Stimulated activated CD4-positive, alpha-beta T cell treated with anti-CD3 and anti-CD28 coated beads, Interleukin-15, amount 100 ng/mL, for 1 hour (primary cell): Measurements from ENCODE around the gene CNTFR.
A peak's percentile ranks its signal among the peaks of the same experiment; 100 is the strongest.

Experiments
- DNase-seq, 2 donors: peaks; one replicate each; pipeline ENCODE4 v3.0.0-alpha.2; 2020; ENCODE audit warnings: low read depth in 1 of 2, low spot score in 1 of 2

Gene CNTFR

DNA sequence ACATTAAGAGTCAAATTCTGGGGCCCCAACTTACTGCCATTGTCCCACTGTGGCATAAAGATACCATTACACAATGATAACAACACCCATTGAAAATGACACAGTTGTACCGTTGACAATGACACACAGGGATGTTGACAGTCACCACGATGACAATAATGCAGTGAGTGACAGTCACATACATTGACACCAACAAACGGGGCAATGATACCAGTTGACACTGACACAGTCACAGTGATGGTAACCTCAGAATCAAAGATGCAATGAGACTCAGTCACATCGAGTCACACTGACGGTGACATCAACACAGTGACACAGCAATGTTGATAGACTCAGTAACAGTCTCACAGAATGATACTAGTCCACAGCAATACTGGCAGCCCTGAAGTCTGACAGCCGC lies 16.9 kb downstream of the CNTFR start:
- DNase-seq = no peak

GRCh38 chr9:34572092-34572491 lies 17.4 kb downstream of the CNTFR start:
- no peak for DNase-seq

DNA sequence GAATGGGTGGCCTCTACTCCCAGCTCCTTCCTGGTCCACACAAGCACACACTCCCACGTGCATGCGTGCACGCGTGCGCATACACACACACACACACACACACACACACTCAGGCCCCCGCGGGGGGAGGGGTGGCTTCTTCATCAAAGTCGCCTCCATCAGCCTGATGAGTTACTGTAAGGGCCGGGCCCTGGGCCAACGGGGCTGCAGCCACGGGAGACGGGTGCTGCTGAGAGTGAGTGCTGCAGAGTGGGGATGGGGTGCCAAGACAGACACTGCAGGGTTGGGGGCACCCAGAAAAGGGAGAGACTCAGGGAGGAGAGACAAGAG lies 18.1 kb downstream of the CNTFR start:
- DNase-seq = no peak

- DNase-seq = no peak
Measured at GRCh38 chr9:34570809-34571480, 18.6 kb downstream of the CNTFR start.

DNA sequence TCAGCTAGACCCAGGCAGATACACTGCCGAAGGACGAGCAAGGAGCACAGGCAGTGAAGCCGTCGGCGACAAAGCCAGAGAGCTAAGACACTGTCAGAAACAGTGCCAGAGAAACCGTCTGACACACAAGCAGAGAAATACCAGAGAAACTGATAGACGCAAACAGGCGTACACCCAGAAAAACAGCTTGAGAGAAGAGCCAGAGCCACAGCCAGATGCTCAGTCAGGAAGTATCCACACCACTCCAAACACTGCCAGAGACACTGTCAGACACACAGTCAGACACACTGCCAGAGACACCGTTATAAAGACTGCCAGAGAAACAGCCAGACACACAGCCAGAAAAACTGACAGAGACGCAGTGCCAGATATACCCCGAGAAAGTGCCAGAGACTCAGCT lies 19.1 kb downstream of the CNTFR start:
- DNase-seq = no peak

- no peak for DNase-seq
Measured at GRCh38 chr9:34568774-34569173, 20.8 kb downstream of the CNTFR start.

DNA sequence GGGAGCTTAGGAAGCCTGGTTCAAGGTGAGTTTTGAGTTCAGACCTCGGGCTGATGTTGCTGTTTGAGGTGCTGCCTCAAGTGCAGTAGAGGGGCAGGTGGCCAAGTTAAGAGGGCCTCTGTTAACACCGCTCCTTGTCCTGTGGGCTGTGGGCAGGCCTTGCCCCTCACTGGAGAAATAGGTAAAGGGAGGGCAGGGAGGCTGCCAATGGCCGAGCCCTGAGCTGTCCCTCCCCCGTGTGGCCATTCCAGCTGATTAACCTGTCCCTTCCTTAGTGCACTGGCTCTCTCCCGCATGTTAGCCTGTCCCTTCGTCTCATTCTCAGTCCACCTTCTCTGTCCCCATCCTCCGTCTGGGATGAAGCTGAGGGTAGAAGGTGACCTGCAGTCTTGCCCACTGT lies 21.4 kb downstream of the CNTFR start:
- no peak for DNase-seq

DNA sequence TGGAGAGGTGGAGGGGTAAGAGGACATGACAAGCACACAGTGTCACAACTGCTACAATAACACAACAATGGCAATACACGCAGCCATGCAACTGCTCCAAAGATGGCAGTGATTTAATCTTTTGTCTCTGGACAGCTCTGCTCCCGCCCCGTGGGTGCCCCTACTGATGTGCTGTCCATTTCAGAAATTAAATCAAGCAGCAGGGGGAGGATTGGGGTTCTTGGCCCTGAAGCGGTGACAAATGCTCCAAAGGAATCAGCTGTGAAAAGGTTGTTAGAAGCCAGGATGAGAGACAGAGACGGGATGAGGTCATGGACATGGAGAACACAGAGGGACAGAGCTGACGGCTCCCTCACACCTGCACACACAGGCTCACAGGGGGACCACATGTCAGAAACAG lies 22.6 kb downstream of the CNTFR start:
- DNase-seq = no peak

GRCh38 chr9:34566322-34566721 lies 23.2 kb downstream of the CNTFR start:
- no peak for DNase-seq

- no peak for DNase-seq
Measured at GRCh38 chr9:34565856-34566255, 23.7 kb downstream of the CNTFR start.

- DNase-seq = no peak
Measured at GRCh38 chr9:34564617-34565016, 24.9 kb downstream of the CNTFR start.

DNA sequence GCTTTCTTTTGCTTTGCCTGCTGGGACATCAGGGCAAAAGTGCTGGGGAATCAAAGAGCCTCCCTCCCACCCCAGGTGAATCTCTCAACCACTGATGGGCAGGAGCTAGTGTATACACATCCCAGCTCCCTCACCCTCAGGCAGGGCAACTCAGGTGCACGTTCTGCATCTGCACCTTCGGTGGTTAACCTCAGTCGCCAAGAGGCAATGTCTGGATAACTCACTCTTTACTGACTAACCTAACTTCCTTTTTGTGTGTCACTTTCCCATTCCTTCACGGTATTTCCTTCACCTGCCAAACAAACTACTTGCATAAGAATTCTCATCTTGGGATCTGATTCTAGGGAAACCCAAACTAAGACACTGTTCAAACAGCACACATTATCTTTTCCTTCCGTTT lies 26.3 kb downstream of the CNTFR start:
- no peak for DNase-seq

GRCh38 chr9:34562135-34562745 lies 27.3 kb downstream of the CNTFR start:
- DNase-seq = peak in 1 of 2 donors; percentile 6

DNA sequence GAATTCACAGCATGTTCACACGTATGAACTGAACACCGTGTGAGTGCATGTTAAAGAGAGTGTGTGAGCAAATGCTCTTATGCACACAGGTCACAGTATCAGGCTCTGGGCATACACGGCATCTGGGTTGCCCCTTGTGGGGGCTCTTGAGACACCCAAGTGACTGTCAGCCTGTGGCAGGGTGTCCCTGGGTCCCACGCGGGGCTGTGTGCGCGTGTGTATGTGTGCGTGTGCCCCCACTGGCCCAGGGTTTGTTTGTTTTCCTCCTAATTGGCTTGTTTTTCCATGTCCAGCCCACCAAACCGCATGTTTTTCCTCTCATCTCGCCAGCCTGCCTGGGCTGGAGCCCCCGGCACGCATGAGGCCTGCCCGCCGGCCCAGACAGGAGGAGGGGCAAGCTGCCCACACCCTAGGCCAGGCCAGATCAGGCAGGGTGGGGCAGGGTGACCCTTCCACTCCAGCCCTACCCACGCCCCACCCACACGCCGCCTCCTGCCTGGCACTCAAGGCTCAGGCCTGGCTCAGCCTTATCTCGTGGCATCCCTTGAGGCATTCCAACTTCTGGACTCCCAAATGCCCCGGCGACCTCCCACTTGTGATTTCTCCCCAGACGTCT lies 28.8 kb downstream of the CNTFR start:
- DNase-seq = no peak

- DNase-seq = no peak
Measured at GRCh38 chr9:34559624-34560455, 29.7 kb downstream of the CNTFR start.

GRCh38 chr9:34558919-34559623 lies 30.5 kb downstream of the CNTFR start:
- no peak for DNase-seq

DNA sequence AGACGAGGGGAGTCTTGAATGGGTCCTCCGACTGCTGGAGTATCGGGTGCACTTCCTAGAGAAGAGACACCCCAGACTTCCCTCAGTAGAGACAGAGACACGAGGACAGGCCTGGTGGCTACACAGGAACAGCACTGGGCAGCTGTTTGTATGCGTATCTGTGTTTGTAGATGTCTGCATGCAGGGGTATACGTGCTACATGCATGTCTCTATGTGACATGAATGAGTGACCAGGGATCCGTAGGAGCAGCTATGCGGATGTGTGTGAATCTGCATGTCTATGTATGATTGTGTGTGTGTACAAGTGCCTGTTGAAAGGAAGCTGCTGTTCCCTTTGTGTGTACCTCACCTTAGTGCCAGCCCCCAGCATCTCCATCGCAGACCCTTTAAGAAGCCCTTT lies 31.2 kb downstream of the CNTFR start:
- no peak for DNase-seq

DNA sequence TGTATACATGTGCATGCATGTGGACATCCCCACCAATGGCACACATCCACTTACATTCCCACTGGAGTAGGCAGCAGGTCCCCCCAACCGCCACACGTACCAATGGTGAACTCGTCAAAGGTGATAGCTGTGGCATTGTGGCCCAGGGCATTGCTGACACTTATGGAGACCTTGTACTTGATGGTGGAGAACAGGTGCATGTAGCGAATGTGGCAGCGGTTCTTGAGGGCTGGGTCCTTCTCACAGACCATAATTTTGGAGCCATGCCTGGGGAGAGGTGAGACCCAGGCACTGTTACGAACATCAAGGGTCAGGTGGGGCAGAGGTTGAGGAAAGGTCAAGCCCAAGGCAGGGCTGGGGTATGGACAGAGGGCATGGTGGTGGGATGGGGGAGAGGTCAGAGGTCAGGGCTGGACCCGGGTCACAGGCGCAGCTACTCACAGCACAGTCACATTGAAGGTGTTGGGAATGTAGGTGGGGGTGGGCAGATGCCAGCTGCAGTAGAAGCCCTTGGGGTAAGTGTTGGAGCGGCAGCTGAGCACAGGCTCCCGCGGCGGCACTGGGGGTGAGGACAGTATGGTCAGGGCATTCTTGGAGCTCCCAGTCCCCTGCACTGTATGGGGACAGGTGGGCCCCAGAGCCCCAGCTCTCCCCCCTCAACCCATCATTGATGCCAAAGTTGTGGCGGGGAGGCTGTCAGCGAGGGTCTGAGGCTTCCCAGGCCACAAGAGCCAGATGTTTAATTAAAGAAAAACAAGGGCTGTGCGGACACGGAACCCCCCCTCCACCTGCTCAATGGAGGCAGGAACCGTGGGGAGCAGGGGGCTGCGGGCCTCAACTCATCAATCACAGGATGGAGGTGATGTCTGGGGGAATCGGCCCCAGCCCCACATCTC lies 31.9 kb downstream of the CNTFR start:
- DNase-seq = no peak

GRCh38 chr9:34556949-34557348 lies 32.6 kb downstream of the CNTFR start:
- no peak for DNase-seq

GRCh38 chr9:34555936-34556525 lies 33.5 kb downstream of the CNTFR start:
- DNase-seq = no peak
